HCT116 (cell line): ENCODE measurements around the gene FAM136A. TPM values are rescaled to one million over a fixed set of nuclear protein-coding genes. Genes with fewer than 3 reads are reported as not detected.

Experiments used
- ATAC-seq: fragments of 200-7000 bp; cut with Tn5 transposase; 2 replicates; pipeline ENCODE4 v1.9.1; 2020; ENCODE audit warnings: mild to moderate bottlenecking, moderate library complexity
- BruUV-seq: library from RNA; stranded (reverse); fragments of 400-500 nt; replicated peaks from 2 replicates; lab custom pipeline; 2021; lab: Mats Ljungman, UMichigan
- CTCF ChIA-PET: fragments of 300-600 bp; sonication (Branson Sonifier 250); formaldehyde crosslinking; loops from one replicate; lab custom pipeline; 2021; ENCODE audit warnings: antibody characterized with exemption; lab: Charles Lee
- POLR2A ChIA-PET: fragments of 300-600, 350-600 bp; sonication (Branson Sonifier 250); formaldehyde crosslinking; loops from one replicate; lab custom pipeline; 2021; ENCODE audit warnings: antibody characterized with exemption; lab: Charles Lee
- RAD21 ChIA-PET, 2 experiments: fragments of 300-600 bp; sonication (Branson Sonifier 250); formaldehyde crosslinking; loops; one replicate each; lab custom pipeline; 2023; ENCODE audit warnings: low total read pairs in 2 of 2; ENCODE audit not compliant: uncharacterized antibody in 2 of 2, unreplicated experiment in 2 of 2, low non-redundant PET in 1 of 2; lab: Charles Lee
- DNase-seq: peaks from one replicate; pipeline ENCODE4 v3.0.0-alpha.2; 2010; ENCODE audit warnings: low read depth, low spot score
- H2AFZ ChIP-seq: fragments of 200-600 bp; shearing (Covaris generic), sonication (generic); 2 replicates; pipeline ENCODE4 v1.6.1; 2017; ENCODE audit warnings: low read depth, mixed run types, mixed read lengths, antibody characterized with exemption, low read length; ENCODE audit not compliant: poor library complexity, severe bottlenecking
- H3K27ac ChIP-seq: 2 replicates; pipeline ENCODE4 v1.5.1; 2012; ENCODE audit warnings: low read depth, low read length
- H3K27me3 ChIP-seq: fragments of 200-600 bp; sonication (generic); 2 replicates; pipeline ENCODE4 v1.6.1; 2016; ENCODE audit warnings: mixed run types, low read length, mixed read lengths; ENCODE audit not compliant: insufficient read depth
- H3K36me3 ChIP-seq, 2 experiments: fragments of 200-500 bp in 1 of 2; fragments of 200-600 bp in 1 of 2; sonication (Bioruptor generic) in 1 of 2; sonication (generic) in 1 of 2; 2 replicates each; pipeline versions ENCODE4 v1.5.1 to v1.6.1; 2014 to 2016; ENCODE audit warnings: low read length in 2 of 2, inconsistent platforms in 1 of 2, mixed read lengths in 1 of 2, mixed run types in 1 of 2; ENCODE audit not compliant: insufficient read depth in 2 of 2, control insufficient read depth in 1 of 2
- H3K4me1 ChIP-seq, 2 experiments: fragments of 200-600 bp in 1 of 2; sonication (generic) in 1 of 2; 2 replicates each; pipeline versions ENCODE4 v1.5.1 to v1.6.1; 2012 to 2017; ENCODE audit warnings: low read length in 2 of 2, inconsistent platforms in 1 of 2, mild to moderate bottlenecking in 1 of 2, mixed read lengths in 1 of 2, mixed run types in 1 of 2, moderate library complexity in 1 of 2; ENCODE audit not compliant: insufficient read depth in 2 of 2, control insufficient read depth in 1 of 2
- H3K4me2 ChIP-seq: fragments of 200-600 bp; sonication (generic); 2 replicates; pipeline ENCODE4 v1.6.1; 2017; ENCODE audit warnings: mixed run types, low read length, mixed read lengths
- H3K4me3 ChIP-seq, 2 experiments: fragments of 200-600 bp in 1 of 2; sonication (generic) in 1 of 2; replicated peaks in 1 of 2; 2 replicates each; pipeline ENCODE4 v1.5.1; 2011 to 2016; ENCODE audit warnings: low read length in 2 of 2, control low read depth in 1 of 2, low read depth in 1 of 2, mild to moderate bottlenecking in 1 of 2, mixed read lengths in 1 of 2, mixed run types in 1 of 2
- H3K79me2 ChIP-seq: fragments of 200-600 bp; sonication (generic); 2 replicates; pipeline ENCODE4 v1.6.1; 2017; ENCODE audit warnings: mild to moderate bottlenecking, mixed run types, low read length, moderate library complexity, mixed read lengths; ENCODE audit not compliant: insufficient read depth
- H3K9ac ChIP-seq: fragments of 200-600 bp; sonication (generic); 2 replicates; pipeline ENCODE4 v1.6.1; 2016; ENCODE audit warnings: low read length, mixed read lengths
- H3K9me2 ChIP-seq: fragments of 200-600 bp; sonication (generic), shearing (Covaris generic); 2 replicates; pipeline ENCODE4 v1.6.1; 2017; ENCODE audit warnings: mixed run types, mild to moderate bottlenecking, moderate library complexity; ENCODE audit not compliant: insufficient read depth
- H3K9me3 ChIP-seq, 2 experiments: fragments of 200-500 bp in 1 of 2; fragments of 200-600 bp in 1 of 2; sonication (Bioruptor generic) in 1 of 2; sonication (generic) in 1 of 2; 2 replicates each; pipeline ENCODE4 v1.6.1; 2014 to 2017; ENCODE audit warnings: low read length in 2 of 2, mixed read lengths in 2 of 2, inconsistent platforms in 1 of 2, low read depth in 1 of 2, mild to moderate bottlenecking in 1 of 2, mixed run types in 1 of 2, moderate library complexity in 1 of 2; ENCODE audit not compliant: control insufficient read depth in 1 of 2, insufficient read depth in 1 of 2
- H4K20me1 ChIP-seq: fragments of 200-600 bp; sonication (generic), shearing (Covaris generic); 2 replicates; pipeline ENCODE4 v1.6.1; 2017; ENCODE audit warnings: mixed run types, mild to moderate bottlenecking, moderate library complexity; ENCODE audit not compliant: insufficient read depth
- CEBPB ChIP-seq: IDR thresholded peaks from 2 replicates; pipeline ENCODE4 v1.6.1; 2012; ENCODE audit warnings: low read depth
- ELF1 ChIP-seq: IDR thresholded peaks from 2 replicates; pipeline ENCODE4 v1.6.1; 2012; ENCODE audit warnings: low read depth, borderline replicate concordance
- FOSL1 ChIP-seq: IDR thresholded peaks from 2 replicates; pipeline ENCODE4 v1.6.1; 2012; ENCODE audit warnings: low read depth
- JUND ChIP-seq: IDR thresholded peaks from 2 replicates; pipeline ENCODE4 v1.6.1; 2012
- POLR2A ChIP-seq: IDR thresholded peaks from 2 replicates; pipeline ENCODE4 v1.7.0; 2011; ENCODE audit warnings: borderline replicate concordance; ENCODE audit not compliant: insufficient read depth, insufficient read length; ENCODE audit errors: extremely low read depth
- RAD21 ChIP-seq: IDR thresholded peaks from 2 replicates; pipeline ENCODE4 v1.6.1; 2012; ENCODE audit warnings: low read depth, mild to moderate bottlenecking
- REST ChIP-seq: IDR thresholded peaks from 2 replicates; pipeline ENCODE4 v1.6.1; 2012; ENCODE audit warnings: low read depth
- SIN3A ChIP-seq: IDR thresholded peaks from 2 replicates; pipeline ENCODE4 v1.6.1; 2012; ENCODE audit warnings: low read depth
- SP1 ChIP-seq: IDR thresholded peaks from 2 replicates; pipeline ENCODE4 v1.6.1; 2012; ENCODE audit warnings: low read depth
- SRF ChIP-seq: IDR thresholded peaks from 2 replicates; pipeline ENCODE4 v1.6.1; 2012; ENCODE audit warnings: low read depth
- YY1 ChIP-seq: IDR thresholded peaks from 2 replicates; pipeline ENCODE4 v1.6.1; 2011; ENCODE audit warnings: low read length, low read depth, moderate library complexity, mild to moderate bottlenecking; ENCODE audit not compliant: insufficient replicate concordance; ENCODE audit errors: extremely low read depth
- ZBTB33 ChIP-seq: IDR thresholded peaks from 2 replicates; pipeline ENCODE4 v1.6.1; 2011; ENCODE audit warnings: mild to moderate bottlenecking, low read length, moderate library complexity; ENCODE audit not compliant: insufficient replicate concordance; ENCODE audit errors: extremely low read depth
- ZFX ChIP-seq: fragments of 450-650 bp; IDR thresholded peaks from 2 replicates; pipeline ENCODE4 v1.6.1; 2017
- intact Hi-C: fragments of 100-400 bp; cut with micrococcal nuclease; formaldehyde crosslinking; loops from 2 replicates; pipeline ENCODE4 v1.10.0; 2022
- total RNA-seq: library from RNA; stranded (reverse); gene quantifications from one replicate; pipeline ENCODE4 v1.2.1, GENCODE V29; 2021; ENCODE audit not compliant: unreplicated experiment

Gene FAM136A
- total RNA-seq, 1 experiment from 2014 or later = 83.0 TPM

GRCh38 chr2:70282439-70282838 lies 19.4 kb downstream of the FAM136A start:
- intact Hi-C loops = no loop called here
- Histone ChIP-seq H3K79me2 (peaks cover 68% of the 10 kb centered on the region), H3K4me2 (no peak overlapping the region), H2AFZ (no peak overlapping the region), H4K20me1 (peaks cover 6% of the 10 kb centered on the region; the same call in 1 of the 2 replicates), H3K4me1 (no peaks in the 10 kb centered on the region), H3K9me3 (no peaks in the 10 kb centered on the region), H3K36me3 (peaks cover 48 to 53% of the 10 kb centered on the region in 2 experiments), H3K4me3 (no peak overlapping the region), H3K9me2 (no peaks in the 10 kb centered on the region), H3K27me3 (no peaks in the 10 kb centered on the region), H3K9ac (no peak overlapping the region), H3K27ac (no peak overlapping the region)
- no peak for TF ChIP-seq FOSL1
- no peak for TF ChIP-seq ZBTB33
- no peak for TF ChIP-seq CEBPB
- TF ChIP-seq REST = no peak
- TF ChIP-seq RAD21 = no peak
- no peak for TF ChIP-seq SIN3A
- TF ChIP-seq SRF = no peak
- TF ChIP-seq ELF1 = no peak
- no peak for TF ChIP-seq ZFX
- no peak for TF ChIP-seq JUND
- no peak for TF ChIP-seq SP1
- TF ChIP-seq POLR2A = no peak
- no peak for TF ChIP-seq YY1
- DNase-seq = no peak
- ChIA-PET RAD21 (no interaction called here), CTCF (no interaction called here), POLR2A (no interaction called here)
- ATAC-seq = no peak
- BruUV-seq = no TSS peak
